Astrocyte (in vitro differentiated cells and primary cell): ENCODE data around the gene TYSND1.

Source experiments
- EZH2 ChIP-seq: IDR thresholded peaks from 2 replicates; pipeline ENCODE4 v1.6.1; 2012; ENCODE audit warnings: mild to moderate bottlenecking, low read length, inconsistent platforms; ENCODE audit not compliant: insufficient read depth
- TF ChIP-seq, protein P1 (sequence below): IDR thresholded peaks from 2 replicates; pipeline ENCODE4 v1.5.1; 2011; ENCODE audit warnings: low read depth, mild to moderate bottlenecking, inconsistent platforms, low read length, moderate library complexity; ENCODE audit not compliant: insufficient read depth

DNA sequence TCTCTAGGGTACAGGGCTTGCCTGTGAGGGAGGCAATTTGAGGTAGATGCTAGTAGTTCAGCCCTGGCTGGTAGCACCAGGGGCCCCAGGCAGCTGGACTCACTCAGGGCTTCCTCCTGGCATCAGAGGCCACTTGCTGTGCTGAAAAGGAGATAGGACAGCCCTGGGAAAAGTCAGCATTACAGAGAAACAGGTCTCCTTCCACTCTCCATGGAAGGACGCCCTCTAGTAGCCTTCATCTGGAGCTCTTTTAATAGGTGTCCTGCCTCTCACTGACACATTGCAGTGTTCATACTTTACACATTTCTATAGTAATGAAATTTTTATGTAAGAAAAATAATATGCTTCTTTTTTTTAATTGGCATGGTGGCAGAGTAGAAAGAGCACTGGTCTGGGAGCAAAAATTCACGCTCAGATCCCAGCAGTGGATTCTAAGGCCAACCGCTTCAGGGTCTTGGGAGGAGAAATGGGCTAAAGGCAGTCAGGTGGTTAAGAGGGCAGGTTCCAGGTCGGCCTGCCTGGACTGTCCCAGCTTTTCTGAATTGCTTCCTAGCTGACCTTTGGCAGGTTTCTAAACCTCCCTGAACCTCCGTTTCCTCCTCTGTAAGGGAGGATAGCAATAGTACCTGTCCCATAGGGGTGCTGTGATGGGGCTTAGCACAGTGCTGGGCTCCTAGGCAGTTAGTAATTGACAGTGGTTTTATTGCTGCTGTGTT lies 49.6 kb downstream of the TYSND1 start:
- TF ChIP-seq, protein P1, sequence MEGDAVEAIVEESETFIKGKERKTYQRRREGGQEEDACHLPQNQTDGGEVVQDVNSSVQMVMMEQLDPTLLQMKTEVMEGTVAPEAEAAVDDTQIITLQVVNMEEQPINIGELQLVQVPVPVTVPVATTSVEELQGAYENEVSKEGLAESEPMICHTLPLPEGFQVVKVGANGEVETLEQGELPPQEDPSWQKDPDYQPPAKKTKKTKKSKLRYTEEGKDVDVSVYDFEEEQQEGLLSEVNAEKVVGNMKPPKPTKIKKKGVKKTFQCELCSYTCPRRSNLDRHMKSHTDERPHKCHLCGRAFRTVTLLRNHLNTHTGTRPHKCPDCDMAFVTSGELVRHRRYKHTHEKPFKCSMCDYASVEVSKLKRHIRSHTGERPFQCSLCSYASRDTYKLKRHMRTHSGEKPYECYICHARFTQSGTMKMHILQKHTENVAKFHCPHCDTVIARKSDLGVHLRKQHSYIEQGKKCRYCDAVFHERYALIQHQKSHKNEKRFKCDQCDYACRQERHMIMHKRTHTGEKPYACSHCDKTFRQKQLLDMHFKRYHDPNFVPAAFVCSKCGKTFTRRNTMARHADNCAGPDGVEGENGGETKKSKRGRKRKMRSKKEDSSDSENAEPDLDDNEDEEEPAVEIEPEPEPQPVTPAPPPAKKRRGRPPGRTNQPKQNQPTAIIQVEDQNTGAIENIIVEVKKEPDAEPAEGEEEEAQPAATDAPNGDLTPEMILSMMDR = no peak
- no peak for TF ChIP-seq EZH2
